GM23338 (cell line): ENCODE results near the gene LURAP1L. TPM values are rescaled to one million over a fixed set of nuclear protein-coding genes. Genes with fewer than 3 reads are reported as not detected.

ENCODE experiments used
- ATAC-seq: fragments of 200-7000 bp; cut with Tn5 transposase; 3 replicates; pipeline ENCODE4 v1.9.1; 2020
- DNase-seq: peaks from one replicate; pipeline ENCODE4 v3.0.0-alpha.2; 2015; ENCODE audit warnings: low spot score
- H2AFZ ChIP-seq: fragments of 200-600 bp; sonication (generic); 2 replicates; pipeline ENCODE4 v1.8.0; 2016; ENCODE audit warnings: antibody characterized with exemption, mild to moderate bottlenecking, moderate library complexity
- H3F3A ChIP-seq: fragments of 200-600 bp; sonication (generic); replicated peaks from 2 replicates; pipeline ENCODE4 v1.8.0; 2017; ENCODE audit warnings: antibody characterized with exemption, mixed run types, low read depth
- H3K27ac ChIP-seq: fragments of 200-600 bp; sonication (generic); 2 replicates; pipeline ENCODE4 v1.6.1; 2016; ENCODE audit warnings: low read depth
- H3K27me3 ChIP-seq: fragments of 200-600 bp; sonication (generic); 2 replicates; pipeline ENCODE4 v1.8.0; 2016; ENCODE audit warnings: mild to moderate bottlenecking, mixed run types, moderate library complexity; ENCODE audit not compliant: insufficient read depth
- H3K36me3 ChIP-seq: fragments of 200-600 bp; sonication (generic); 2 replicates; pipeline ENCODE4 v1.8.0; 2016; ENCODE audit warnings: mild to moderate bottlenecking; ENCODE audit not compliant: insufficient read depth
- H3K4me1 ChIP-seq: fragments of 200-600 bp; sonication (generic); 2 replicates; pipeline ENCODE4 v1.8.0; 2016; ENCODE audit warnings: mild to moderate bottlenecking, moderate library complexity; ENCODE audit not compliant: insufficient read depth
- H3K4me2 ChIP-seq: fragments of 200-600 bp; sonication (generic); 2 replicates; pipeline ENCODE4 v1.7.1; 2017; ENCODE audit warnings: mixed run types
- H3K4me3 ChIP-seq: fragments of 200-600 bp; sonication (generic); 2 replicates; pipeline ENCODE4 v1.6.1; 2016; ENCODE audit warnings: mixed run types
- H3K79me2 ChIP-seq: fragments of 200-600 bp; sonication (generic); replicated peaks from 2 replicates; pipeline ENCODE4 v1.8.0; 2017; ENCODE audit warnings: mild to moderate bottlenecking; ENCODE audit not compliant: insufficient read depth
- H3K9me2 ChIP-seq: fragments of 200-600 bp; sonication (generic); 2 replicates; pipeline ENCODE4 v1.8.0; 2017; ENCODE audit not compliant: insufficient read depth
- H4K20me1 ChIP-seq: fragments of 200-600 bp; sonication (generic); replicated peaks from 2 replicates; pipeline ENCODE4 v1.8.0; 2017; ENCODE audit warnings: mild to moderate bottlenecking; ENCODE audit not compliant: insufficient read depth
- H3K27ac Mint-ChIP-seq: 2 replicates; pipeline ENCODE4 v1.8.0; 2020; ENCODE audit warnings: inconsistent platforms, mild to moderate bottlenecking, moderate library complexity, mixed read lengths
- H3K27me3 Mint-ChIP-seq: 3 replicates; pipeline ENCODE4 v1.8.0; 2022; ENCODE audit warnings: low read depth, mild to moderate bottlenecking, moderate library complexity, mixed read lengths, inconsistent platforms; ENCODE audit not compliant: insufficient read depth, poor library complexity
- H3K36me3 Mint-ChIP-seq: 3 replicates; pipeline ENCODE4 v1.8.0; 2021; ENCODE audit warnings: low read depth, mild to moderate bottlenecking, inconsistent platforms, moderate library complexity, mixed read lengths
- H3K4me1 Mint-ChIP-seq: 3 replicates; pipeline ENCODE4 v1.8.0; 2020; ENCODE audit warnings: mild to moderate bottlenecking, inconsistent platforms, mixed read lengths
- H3K4me3 Mint-ChIP-seq: 3 replicates; pipeline ENCODE4 v1.8.0; 2021; ENCODE audit warnings: moderate library complexity, mild to moderate bottlenecking, inconsistent platforms, mixed read lengths
- H3K9me3 Mint-ChIP-seq: 3 replicates; pipeline ENCODE4 v1.8.0; 2020; ENCODE audit warnings: moderate library complexity, mild to moderate bottlenecking, inconsistent platforms, mixed read lengths
- EZH2 ChIP-seq: fragments of 200-600 bp; sonication (generic); IDR thresholded peaks from one replicate; pipeline ENCODE4 v1.8.0; 2017; ENCODE audit warnings: antibody characterized with exemption, mild to moderate bottlenecking, low read depth; ENCODE audit not compliant: unreplicated experiment
- EZH2phosphoT487 ChIP-seq: fragments of 200-600 bp; sonication (generic); IDR thresholded peaks from one replicate; pipeline ENCODE4 v1.8.1; 2018; ENCODE audit warnings: antibody characterized with exemption; ENCODE audit not compliant: unreplicated experiment
- JUNB ChIP-seq: IDR thresholded peaks from one replicate; pipeline ENCODE4 v1.6.1; 2016; ENCODE audit warnings: antibody characterized with exemption; ENCODE audit not compliant: unreplicated experiment
- NANOG ChIP-seq: IDR thresholded peaks from 2 replicates; pipeline ENCODE4 v1.6.1; 2016; ENCODE audit warnings: antibody characterized with exemption, borderline replicate concordance
- REST ChIP-seq: IDR thresholded peaks from one replicate; pipeline ENCODE4 v1.6.1; 2018; ENCODE audit warnings: antibody characterized with exemption; ENCODE audit not compliant: unreplicated experiment
- STAT1 ChIP-seq: IDR thresholded peaks from one replicate; pipeline ENCODE4 v1.6.1; 2016; ENCODE audit warnings: antibody characterized with exemption; ENCODE audit not compliant: unreplicated experiment
- ZNF114 ChIP-seq: fragments of 250-450 bp; sonication (Bioruptor Pico); IDR thresholded peaks from 2 replicates; pipeline ENCODE4 v1.5.0; 2020; ENCODE audit warnings: mild to moderate bottlenecking, moderate library complexity
- ZNF331 ChIP-seq: fragments of 250-450 bp; sonication (Bioruptor Pico); IDR thresholded peaks from 2 replicates; pipeline ENCODE4 v1.5.0; 2020; ENCODE audit warnings: low read depth, mild to moderate bottlenecking, moderate library complexity
- ZNF462 ChIP-seq: fragments of 250-450 bp; sonication (Bioruptor Pico); IDR thresholded peaks from 2 replicates; pipeline ENCODE4 v1.5.0; 2020; ENCODE audit warnings: mild to moderate bottlenecking, moderate library complexity
- polyA plus RNA-seq: library from polyadenylated mRNA; unstranded; fragments of >200 nt; fragmentation: Nextera tagmentation; extraction: Ambion mirVana; gene quantifications from 2 replicates; pipeline ENCODE4 v1.2.1, GENCODE V29; 2016
- total RNA-seq: library from RNA; depleted of rRNA; stranded (reverse); fragments of >200 nt; shearing (Covaris generic); gene quantifications from 2 replicates; pipeline ENCODE4 v1.2.3, GENCODE V29; 2014
- TF ChIP-seq, protein P1 (sequence below): IDR thresholded peaks from 2 replicates; pipeline ENCODE4 v1.6.1; 2016; ENCODE audit warnings: antibody characterized with exemption
- TF ChIP-seq, protein P2 (sequence below), 2 experiments: fragments of 200-600 bp in 1 of 2; sonication (generic) in 1 of 2; conservative IDR thresholded peaks; 2 replicates each; pipeline versions ENCODE4 v1.5.1 to v1.6.1; 2016 to 2017; ENCODE audit warnings: antibody characterized with exemption in 2 of 2, low read depth in 2 of 2, mild to moderate bottlenecking in 2 of 2, moderate library complexity in 1 of 2

Gene LURAP1L
- total and polyA plus RNA-seq, 2 experiments from 2014 or later, result 1.2 to 1.6 TPM

DNA sequence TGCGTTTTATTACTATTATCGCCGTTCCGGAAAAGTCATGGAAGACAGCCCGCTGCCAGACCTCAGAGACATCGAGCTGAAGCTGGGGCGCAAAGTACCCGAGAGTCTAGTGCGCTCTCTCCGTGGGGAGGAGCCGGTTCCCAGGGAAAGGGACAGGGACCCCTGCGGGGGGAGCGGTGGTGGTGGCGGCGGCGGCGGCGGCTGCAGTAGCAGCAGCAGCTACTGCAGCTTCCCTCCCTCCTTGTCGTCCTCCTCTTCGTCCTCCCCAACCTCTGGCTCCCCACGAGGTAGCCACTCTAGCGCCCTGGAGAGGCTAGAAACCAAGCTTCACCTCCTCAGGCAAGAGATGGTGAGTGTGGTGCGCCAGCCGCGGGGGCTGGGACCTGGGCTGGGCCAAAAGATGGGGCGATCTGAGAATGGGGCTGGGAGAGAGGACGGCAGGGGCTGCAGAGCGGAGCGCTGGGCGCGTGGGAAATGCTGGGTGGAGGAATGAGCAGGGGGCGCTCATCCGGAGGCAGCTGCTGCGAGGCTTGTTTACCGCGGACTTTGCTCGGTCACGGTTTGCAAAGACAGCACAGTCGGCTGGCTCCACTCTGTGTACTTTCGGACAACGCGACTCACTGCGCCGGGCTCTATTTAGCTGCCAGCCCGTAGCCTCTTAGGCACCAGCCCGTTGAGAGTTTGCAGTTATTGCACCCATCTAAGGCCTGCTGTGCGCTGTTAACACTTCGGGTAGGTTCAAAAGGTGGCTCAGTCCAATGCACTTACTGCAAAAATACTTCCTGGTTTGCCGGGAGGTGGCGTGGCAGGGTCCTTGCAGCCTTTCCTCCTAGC lies 1.1 kb downstream of the LURAP1L start (continued):
- no peak for TF ChIP-seq ZNF462
- no peak for TF ChIP-seq JUNB

GRCh38 chr9:12776513-12777055 lies 1.8 kb downstream of the LURAP1L start:
- Mint-ChIP-seq H3K36me3 (no peaks in the 10 kb centered on the region), H3K4me1 (peaks cover 2% of the 10 kb centered on the region; the same call in 1 of the 3 replicates), H3K4me3 (peak overlapping the region; percentile 95), H3K27me3 (peaks cover 20% of the 10 kb centered on the region), H3K27ac (no peak overlapping the region), H3K9me3 (no peaks in the 10 kb centered on the region)
- Histone ChIP-seq H2AFZ (peak overlapping the region; percentile 19), H3K4me1 (0 out of 2 replicates have a peak, but pooled peaks cover 3% of the 10 kb centered on the region), H3K27me3 (peaks cover 23% of the 10 kb centered on the region), H3K36me3 (no peaks in the 10 kb centered on the region), H3K27ac (no peak overlapping the region), H3K9me2 (no peaks in the 10 kb centered on the region), H3K4me2 (peak overlapping the region; percentile 89), H4K20me1 (no peaks in the 10 kb centered on the region), H3K79me2 (no peaks in the 10 kb centered on the region), H3F3A (no peaks in the 10 kb centered on the region), H3K4me3 (peak overlapping the region; percentile 87)
- ATAC-seq, result no peak; the same call in 1 of the 3 replicates
- no peak for DNase-seq
- no peak for TF ChIP-seq ZNF114 (CRISPR knock-in tag)
- TF ChIP-seq REST, result no peak
- TF ChIP-seq STAT1, result no peak
- no peak for TF ChIP-seq NANOG
- TF ChIP-seq EZH2phosphoT487, result no peak
- TF ChIP-seq EZH2, result no peak
- TF ChIP-seq, protein P1, sequence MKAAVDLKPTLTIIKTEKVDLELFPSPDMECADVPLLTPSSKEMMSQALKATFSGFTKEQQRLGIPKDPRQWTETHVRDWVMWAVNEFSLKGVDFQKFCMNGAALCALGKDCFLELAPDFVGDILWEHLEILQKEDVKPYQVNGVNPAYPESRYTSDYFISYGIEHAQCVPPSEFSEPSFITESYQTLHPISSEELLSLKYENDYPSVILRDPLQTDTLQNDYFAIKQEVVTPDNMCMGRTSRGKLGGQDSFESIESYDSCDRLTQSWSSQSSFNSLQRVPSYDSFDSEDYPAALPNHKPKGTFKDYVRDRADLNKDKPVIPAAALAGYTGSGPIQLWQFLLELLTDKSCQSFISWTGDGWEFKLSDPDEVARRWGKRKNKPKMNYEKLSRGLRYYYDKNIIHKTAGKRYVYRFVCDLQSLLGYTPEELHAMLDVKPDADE, result no peak
- no peak for TF ChIP-seq ZNF331 (CRISPR knock-in tag)
- TF ChIP-seq, protein P2, sequence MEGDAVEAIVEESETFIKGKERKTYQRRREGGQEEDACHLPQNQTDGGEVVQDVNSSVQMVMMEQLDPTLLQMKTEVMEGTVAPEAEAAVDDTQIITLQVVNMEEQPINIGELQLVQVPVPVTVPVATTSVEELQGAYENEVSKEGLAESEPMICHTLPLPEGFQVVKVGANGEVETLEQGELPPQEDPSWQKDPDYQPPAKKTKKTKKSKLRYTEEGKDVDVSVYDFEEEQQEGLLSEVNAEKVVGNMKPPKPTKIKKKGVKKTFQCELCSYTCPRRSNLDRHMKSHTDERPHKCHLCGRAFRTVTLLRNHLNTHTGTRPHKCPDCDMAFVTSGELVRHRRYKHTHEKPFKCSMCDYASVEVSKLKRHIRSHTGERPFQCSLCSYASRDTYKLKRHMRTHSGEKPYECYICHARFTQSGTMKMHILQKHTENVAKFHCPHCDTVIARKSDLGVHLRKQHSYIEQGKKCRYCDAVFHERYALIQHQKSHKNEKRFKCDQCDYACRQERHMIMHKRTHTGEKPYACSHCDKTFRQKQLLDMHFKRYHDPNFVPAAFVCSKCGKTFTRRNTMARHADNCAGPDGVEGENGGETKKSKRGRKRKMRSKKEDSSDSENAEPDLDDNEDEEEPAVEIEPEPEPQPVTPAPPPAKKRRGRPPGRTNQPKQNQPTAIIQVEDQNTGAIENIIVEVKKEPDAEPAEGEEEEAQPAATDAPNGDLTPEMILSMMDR (conservative IDR thresholded peaks at IDR 0.05; ENCODE audit: low read depth in 2 of 2), result no peak
- TF ChIP-seq JUNB, result no peak
